Trophoblast cell (in vitro differentiated cells and primary cell): ENCODE measurements around the gene SCP2.

Experiments used
- DNase-seq, 2 donors: peaks; one replicate each; pipeline ENCODE4 v3.0.0-alpha.2; 2016
- H2AFZ ChIP-seq: 2 replicates; pipeline ENCODE4 v1.6.1; 2013; ENCODE audit warnings: low read length, moderate library complexity, mild to moderate bottlenecking; ENCODE audit not compliant: insufficient read depth, poor library complexity
- H2AK5ac ChIP-seq: 2 replicates; pipeline ENCODE4 v1.6.1; 2013; ENCODE audit warnings: mild to moderate bottlenecking, low read length
- H2BK120ac ChIP-seq: 2 replicates; pipeline ENCODE4 v1.6.1; 2013; ENCODE audit warnings: low read length, mild to moderate bottlenecking, moderate library complexity; ENCODE audit not compliant: insufficient read depth, poor library complexity
- H2BK12ac ChIP-seq: 2 replicates; pipeline ENCODE4 v1.6.1; 2013; ENCODE audit warnings: mild to moderate bottlenecking, low read length, moderate library complexity
- H2BK5ac ChIP-seq: 2 replicates; pipeline ENCODE4 v1.6.1; 2013; ENCODE audit warnings: low read length, low read depth, moderate library complexity, mild to moderate bottlenecking; ENCODE audit not compliant: poor library complexity
- H3K14ac ChIP-seq: 2 replicates; pipeline ENCODE4 v1.6.1; 2013; ENCODE audit warnings: mild to moderate bottlenecking, low read length
- H3K18ac ChIP-seq: 2 replicates; pipeline ENCODE4 v1.6.1; 2013; ENCODE audit warnings: mild to moderate bottlenecking, low read length
- H3K23ac ChIP-seq: 2 replicates; pipeline ENCODE4 v1.6.1; 2013; ENCODE audit warnings: low read length
- H3K27ac ChIP-seq: 2 replicates; pipeline ENCODE4 v1.5.1; 2013; ENCODE audit warnings: low read depth, mild to moderate bottlenecking, inconsistent platforms, low read length, moderate library complexity
- H3K27me3 ChIP-seq: 2 replicates; pipeline ENCODE4 v1.6.1; 2013; ENCODE audit warnings: inconsistent platforms, mild to moderate bottlenecking, low read length, moderate library complexity; ENCODE audit not compliant: insufficient read depth
- H3K36me3 ChIP-seq, 2 experiments: 1 replicate in 1 of 2; 2 replicates in 1 of 2; pipeline ENCODE4 v1.6.1; 2013; ENCODE audit warnings: low read length in 2 of 2, mild to moderate bottlenecking in 2 of 2, moderate library complexity in 1 of 2; ENCODE audit not compliant: insufficient read depth in 2 of 2, control insufficient read depth in 1 of 2
- H3K4ac ChIP-seq: 2 replicates; pipeline ENCODE4 v1.6.1; 2013; ENCODE audit warnings: low read depth, mild to moderate bottlenecking, low read length, moderate library complexity
- H3K4me1 ChIP-seq, 2 experiments: 1 replicate in 1 of 2; 2 replicates in 1 of 2; pipeline ENCODE4 v1.6.1; 2013; ENCODE audit warnings: low read length in 2 of 2, mild to moderate bottlenecking in 2 of 2, moderate library complexity in 1 of 2; ENCODE audit not compliant: insufficient read depth in 2 of 2, control insufficient read depth in 1 of 2
- H3K4me2 ChIP-seq: 2 replicates; pipeline ENCODE4 v1.6.1; 2013; ENCODE audit warnings: inconsistent platforms, mild to moderate bottlenecking, low read length, moderate library complexity
- H3K4me3 ChIP-seq: 2 replicates; pipeline ENCODE4 v1.5.1; 2013; ENCODE audit warnings: mild to moderate bottlenecking, low read depth, low read length, inconsistent platforms
- H3K79me1 ChIP-seq: one replicate; pipeline ENCODE4 v1.6.1; 2013; ENCODE audit warnings: low read length
- H3K79me2 ChIP-seq: 2 replicates; pipeline ENCODE4 v1.6.1; 2013; ENCODE audit warnings: low read length, mild to moderate bottlenecking; ENCODE audit not compliant: control insufficient read depth, insufficient read depth, poor library complexity
- H3K9ac ChIP-seq: 2 replicates; pipeline ENCODE4 v1.6.1; 2013; ENCODE audit warnings: mild to moderate bottlenecking, low read length
- H3K9me3 ChIP-seq: 2 replicates; pipeline ENCODE4 v1.6.1; 2013; ENCODE audit warnings: low read depth, mild to moderate bottlenecking, control low read depth, inconsistent platforms, low read length; ENCODE audit not compliant: insufficient read depth
- H4K12ac ChIP-seq: 2 replicates; pipeline ENCODE4 v1.6.1; 2013; ENCODE audit warnings: low read depth, mild to moderate bottlenecking, low read length, moderate library complexity
- H4K8ac ChIP-seq: 2 replicates; pipeline ENCODE4 v1.6.1; 2013; ENCODE audit warnings: low read depth, mild to moderate bottlenecking, low read length, moderate library complexity
- H4K91ac ChIP-seq: one replicate; pipeline ENCODE4 v1.6.1; 2013; ENCODE audit warnings: low read depth, mild to moderate bottlenecking, low read length, moderate library complexity
- WGBS: extraction: QIAGEN DNeasy Blood & Tissue Kit; methylation state at CpG from one replicate; pipeline ENCODE4 v1.1.7; 2013; ENCODE audit warnings: missing lambda C conversion rate; ENCODE audit not compliant: insufficient read length, insufficient coverage; ENCODE audit errors: extremely low coverage; 5-methylcytosine and 5-hydroxymethylcytosine counted together

SCP2 gene

DNA sequence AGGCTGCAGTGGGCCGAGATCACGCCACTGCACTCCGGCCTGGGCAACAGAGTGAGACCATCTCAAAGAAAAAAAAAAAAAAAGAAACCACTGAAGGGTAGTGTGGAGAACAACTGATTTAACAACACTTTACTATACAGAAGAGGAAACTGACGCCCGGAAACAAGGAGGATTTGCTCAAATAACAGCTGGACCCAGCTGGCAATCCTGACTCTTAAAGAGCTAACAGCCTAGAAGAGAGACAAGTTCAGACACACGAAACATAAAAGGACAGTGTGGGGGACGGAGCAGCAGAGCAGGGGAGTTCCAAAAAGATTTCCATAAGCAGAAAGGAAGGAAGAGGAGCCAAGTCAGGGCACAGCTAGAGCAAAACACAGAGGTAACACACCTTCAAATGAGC, 9.9 kb upstream of the SCP2 start:
- no peak overlapping the region for H3K27ac ChIP-seq
- H3K4ac ChIP-seq = no peak overlapping the region
- H2BK12ac ChIP-seq = no peak overlapping the region
- H3K79me2 ChIP-seq = peaks cover 5% of the 10 kb centered on the region
- no peak overlapping the region for H4K8ac ChIP-seq
- H3K79me1 ChIP-seq = peaks cover 7% of the 10 kb centered on the region
- no peak overlapping the region for H3K18ac ChIP-seq
- H4K91ac ChIP-seq = no peak overlapping the region
- H2AK5ac ChIP-seq = no peak overlapping the region
- H3K4me3 ChIP-seq = no peak overlapping the region
- H3K9me3 ChIP-seq = no peaks in the 10 kb centered on the region
- WGBS = no CpG with 5 or more reads among the region's 7 CpGs
- no peak overlapping the region for H4K12ac ChIP-seq
- no peak for DNase-seq
- peaks cover 8 to 13% of the 10 kb centered on the region in 2 experiments for H3K4me1 ChIP-seq
- H3K4me2 ChIP-seq = no peak overlapping the region
- no peak overlapping the region for H2BK5ac ChIP-seq
- H3K9ac ChIP-seq = no peak overlapping the region
- H3K23ac ChIP-seq = no peak overlapping the region
- no peaks in the 10 kb centered on the region for H3K27me3 ChIP-seq
- no peak overlapping the region for H2AFZ ChIP-seq
- no peaks in the 10 kb centered on the region for H3K36me3 ChIP-seq
- no peak overlapping the region for H2BK120ac ChIP-seq
- H3K14ac ChIP-seq = no peak overlapping the region

DNA sequence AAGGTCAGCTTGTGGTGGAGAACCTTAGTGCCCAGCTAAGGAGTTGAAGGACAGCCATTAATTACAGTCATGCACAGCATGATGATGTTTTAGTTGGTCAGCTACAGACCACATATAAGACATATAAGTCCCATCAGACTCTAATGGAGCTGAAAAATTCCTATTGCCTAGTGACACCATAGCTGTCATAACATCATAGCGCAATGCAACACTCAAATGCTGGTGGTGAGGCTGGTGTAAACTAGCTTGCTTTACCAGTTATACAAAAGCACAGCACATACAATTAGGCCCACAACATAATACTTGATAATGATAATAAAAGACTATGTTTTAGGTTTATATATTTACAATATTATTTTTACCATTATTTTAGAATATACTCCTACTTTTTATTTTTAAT, 9.5 kb upstream of the SCP2 start:
- no peaks in the 10 kb centered on the region for H3K27me3 ChIP-seq
- peaks cover 8 to 13% of the 10 kb centered on the region in 2 experiments for H3K4me1 ChIP-seq
- H3K79me2 ChIP-seq = peaks cover 5% of the 10 kb centered on the region
- no CpG with 5 or more reads among the region's 1 CpG for WGBS
- no peak overlapping the region for H4K8ac ChIP-seq
- H3K36me3 ChIP-seq = no peaks in the 10 kb centered on the region
- peaks cover 7% of the 10 kb centered on the region for H3K79me1 ChIP-seq
- H3K4me3 ChIP-seq = no peak overlapping the region
- no peak overlapping the region for H3K4me2 ChIP-seq
- H3K9ac ChIP-seq = no peak overlapping the region
- no peaks in the 10 kb centered on the region for H3K9me3 ChIP-seq
- H3K4ac ChIP-seq = no peak overlapping the region
- H3K27ac ChIP-seq = no peak overlapping the region
- no peak overlapping the region for H2AK5ac ChIP-seq
- H4K91ac ChIP-seq = no peak overlapping the region
- H2BK12ac ChIP-seq = no peak overlapping the region
- no peak overlapping the region for H2AFZ ChIP-seq
- DNase-seq = peak; percentile 81 to 94
- no peak overlapping the region for H2BK5ac ChIP-seq
- no peak overlapping the region for H4K12ac ChIP-seq
- H2BK120ac ChIP-seq = no peak overlapping the region
- H3K23ac ChIP-seq = no peak overlapping the region
- H3K14ac ChIP-seq = no peak overlapping the region
- no peak overlapping the region for H3K18ac ChIP-seq

DNA sequence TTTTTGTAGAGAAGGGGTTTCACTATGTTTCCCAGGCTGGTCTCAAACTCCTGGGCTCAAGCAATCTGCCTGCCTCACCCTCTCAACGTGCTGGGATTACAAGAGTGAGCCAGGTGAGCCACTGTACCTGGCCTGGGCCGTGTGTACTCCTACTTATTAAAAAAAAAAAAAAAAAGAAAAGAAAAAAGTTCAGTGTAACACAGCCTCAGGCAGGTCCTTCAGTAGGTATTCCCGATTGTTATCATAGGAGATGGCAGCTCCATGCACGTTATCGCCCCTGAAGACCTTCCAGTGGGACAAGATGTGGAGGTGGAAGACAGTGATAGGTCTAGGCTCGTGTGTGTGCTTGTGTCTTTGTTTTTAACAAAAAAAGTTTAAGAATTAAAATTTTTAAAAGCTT, 8.9 kb upstream of the SCP2 start:
- H3K27me3 ChIP-seq = no peaks in the 10 kb centered on the region
- peaks cover 5% of the 10 kb centered on the region for H3K79me2 ChIP-seq
- H2BK120ac ChIP-seq = no peak overlapping the region
- peaks cover 7% of the 10 kb centered on the region for H3K79me1 ChIP-seq
- H2AK5ac ChIP-seq = no peak overlapping the region
- H3K36me3 ChIP-seq = no peaks in the 10 kb centered on the region
- no peak overlapping the region for H4K8ac ChIP-seq
- H3K27ac ChIP-seq = no peak overlapping the region
- H3K14ac ChIP-seq = no peak overlapping the region
- H3K4me2 ChIP-seq = no peak overlapping the region
- no peak overlapping the region for H3K9ac ChIP-seq
- no peak overlapping the region for H2BK5ac ChIP-seq
- no peak overlapping the region for H3K4ac ChIP-seq
- no peak overlapping the region for H3K4me3 ChIP-seq
- H3K18ac ChIP-seq = no peak overlapping the region
- no peak overlapping the region for H2BK12ac ChIP-seq
- H2AFZ ChIP-seq = no peak overlapping the region
- H4K12ac ChIP-seq = no peak overlapping the region
- H4K91ac ChIP-seq = no peak overlapping the region
- no peaks in the 10 kb centered on the region for H3K9me3 ChIP-seq
- H3K4me1 ChIP-seq = peaks cover 8 to 13% of the 10 kb centered on the region in 2 experiments
- H3K23ac ChIP-seq = no peak overlapping the region
- WGBS = no CpG with 5 or more reads among the region's 6 CpGs
- peak; percentile 71 to 79 for DNase-seq

DNA sequence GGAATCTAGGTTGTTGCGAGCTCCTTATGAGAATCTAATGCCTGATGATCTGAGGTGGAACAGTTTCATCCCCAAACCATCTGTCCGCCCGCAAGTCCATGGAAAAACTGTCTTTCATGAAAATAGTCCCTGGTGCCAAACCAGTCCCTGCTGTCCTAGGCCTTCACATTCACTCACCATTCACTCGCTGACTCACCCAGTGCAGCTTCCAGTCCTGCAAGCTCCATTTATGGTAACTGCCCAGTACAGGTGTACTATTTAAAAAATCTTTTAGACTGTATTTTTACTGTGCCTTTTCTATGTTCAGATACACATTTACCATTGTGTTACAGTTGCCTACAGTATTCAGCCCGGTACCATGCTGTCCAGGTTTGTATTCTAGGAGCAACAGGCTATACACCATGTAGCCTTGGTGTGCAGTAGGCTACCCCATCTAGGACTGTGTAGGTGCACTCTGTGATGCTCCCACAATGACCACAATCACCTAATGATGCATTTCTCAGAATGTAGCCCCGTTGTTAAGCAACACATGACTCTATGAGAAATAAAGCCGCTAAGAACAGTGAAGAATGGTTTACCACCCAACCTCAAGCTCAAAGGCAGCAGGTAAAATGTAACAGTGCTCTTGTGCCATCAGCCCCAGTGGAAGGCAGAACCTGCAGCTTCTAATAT, 7.9 kb upstream of the SCP2 start:
- H2AFZ ChIP-seq = no peak overlapping the region
- no peaks in the 10 kb centered on the region for H3K9me3 ChIP-seq
- no peak overlapping the region for H4K91ac ChIP-seq
- H3K9ac ChIP-seq = no peak overlapping the region
- H3K27me3 ChIP-seq = no peaks in the 10 kb centered on the region
- H3K36me3 ChIP-seq = no peaks in the 10 kb centered on the region
- H3K4me3 ChIP-seq = no peak overlapping the region
- peaks cover 8 to 13% of the 10 kb centered on the region in 2 experiments for H3K4me1 ChIP-seq
- no peak overlapping the region for H4K8ac ChIP-seq
- H2BK120ac ChIP-seq = no peak overlapping the region
- H3K18ac ChIP-seq = no peak overlapping the region
- no peak overlapping the region for H2BK12ac ChIP-seq
- H3K79me1 ChIP-seq = peaks cover 7% of the 10 kb centered on the region
- peaks cover 5% of the 10 kb centered on the region for H3K79me2 ChIP-seq
- H3K27ac ChIP-seq = no peak overlapping the region
- H3K4me2 ChIP-seq = no peak overlapping the region
- no peak overlapping the region for H3K4ac ChIP-seq
- no peak overlapping the region for H2AK5ac ChIP-seq
- no peak overlapping the region for H4K12ac ChIP-seq
- no CpG with 5 or more reads among the region's 7 CpGs for WGBS
- no peak overlapping the region for H3K14ac ChIP-seq
- DNase-seq = peak; percentile 50 to 69
- H3K23ac ChIP-seq = no peak overlapping the region
- no peak overlapping the region for H2BK5ac ChIP-seq
